HG02759 (cell line): ENCODE data around the gene MYBL2.

ENCODE experiments used
- ATAC-seq: cut with Tn5 transposase; IDR thresholded peaks from one replicate; pipeline ENCODE4 v1.9.1; 2021; ENCODE audit warnings: mild to moderate bottlenecking, moderate library complexity; ENCODE audit not compliant: unreplicated experiment

MYBL2 gene

GRCh38 chr20:43681991-43682410 is 15.1 kb downstream of the MYBL2 start:
- ATAC-seq, result peak; percentile 90

GRCh38 chr20:43682446-43682845 is 15.5 kb downstream of the MYBL2 start:
- no peak for ATAC-seq

GRCh38 chr20:43686820-43687219 is 19.9 kb downstream of the MYBL2 start:
- no peak for ATAC-seq

GRCh38 chr20:43689165-43689564 is 22.3 kb downstream of the MYBL2 start:
- no peak for ATAC-seq

- no peak for ATAC-seq
Measured at GRCh38 chr20:43690943-43691598, 24.2 kb downstream of the MYBL2 start.

GRCh38 chr20:43691928-43692524 is 25.1 kb downstream of the MYBL2 start:
- ATAC-seq, result peak; percentile 49

GRCh38 chr20:43694763-43695162 is 27.8 kb downstream of the MYBL2 start:
- no peak for ATAC-seq

- no peak for ATAC-seq
Measured at GRCh38 chr20:43695571-43695970, 28.7 kb downstream of the MYBL2 start.

- ATAC-seq, result no peak
Measured at GRCh38 chr20:43699941-43700565, 33.1 kb downstream of the MYBL2 start.

GRCh38 chr20:43700627-43701026 is 33.7 kb downstream of the MYBL2 start:
- ATAC-seq, result no peak

GRCh38 chr20:43702502-43702901 is 35.6 kb downstream of the MYBL2 start:
- ATAC-seq, result no peak

GRCh38 chr20:43710370-43711044 is 43.6 kb downstream of the MYBL2 start:
- peak; percentile 75 for ATAC-seq

- peak; percentile 14 for ATAC-seq
Measured at GRCh38 chr20:43711098-43711654, 44.3 kb downstream of the MYBL2 start.

- no peak for ATAC-seq
Measured at GRCh38 chr20:43715044-43715443, 48.1 kb downstream of the MYBL2 start.

GRCh38 chr20:43715511-43715910 is 48.6 kb downstream of the MYBL2 start:
- no peak for ATAC-seq

- no peak for ATAC-seq
Measured at GRCh38 chr20:43716123-43716522, 49.2 kb downstream of the MYBL2 start.

GRCh38 chr20:43716757-43717615 is 50.1 kb downstream of the MYBL2 start:
- no peak for ATAC-seq

GRCh38 chr20:43717616-43717995 is 50.7 kb downstream of the MYBL2 start:
- ATAC-seq, result no peak

GRCh38 chr20:43720007-43720406 is 53.1 kb downstream of the MYBL2 start:
- ATAC-seq, result no peak

- ATAC-seq, result no peak
Measured at GRCh38 chr20:43721097-43721428, 54.1 kb downstream of the MYBL2 start.
